Stimulated activated CD4-positive, alpha-beta T cell treated with anti-CD3 and anti-CD28 coated beads, Interleukin-2, amount 100 ng/mL, for 24 hours (primary cell): ENCODE results near the gene BLID.
A peak's percentile ranks its signal among the peaks of the same experiment; 100 is the strongest.

Experiments
- DNase-seq, 2 donors: peaks; one replicate each; pipeline ENCODE4 v3.0.0-alpha.2; 2020

BLID gene

DNA sequence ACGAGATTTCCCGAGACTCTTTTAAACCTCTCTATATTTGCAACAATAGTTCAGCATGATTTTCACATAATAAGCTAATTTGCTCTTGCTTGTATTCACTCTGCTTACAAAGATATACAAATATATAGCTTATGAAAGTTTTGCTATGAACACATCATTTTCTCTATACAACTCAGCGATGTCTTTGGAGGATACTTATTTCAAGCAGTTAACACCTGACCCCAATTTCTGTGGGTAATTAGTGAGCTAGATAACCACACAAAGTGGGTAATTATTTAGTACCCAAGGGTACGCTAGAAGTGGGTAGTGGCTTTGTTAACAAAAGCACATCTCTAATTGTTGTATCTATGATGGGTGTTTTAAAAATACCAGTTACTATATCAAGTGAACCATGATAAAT is 12.3 kb downstream of the BLID start:
- DNase-seq, result no peak

DNA sequence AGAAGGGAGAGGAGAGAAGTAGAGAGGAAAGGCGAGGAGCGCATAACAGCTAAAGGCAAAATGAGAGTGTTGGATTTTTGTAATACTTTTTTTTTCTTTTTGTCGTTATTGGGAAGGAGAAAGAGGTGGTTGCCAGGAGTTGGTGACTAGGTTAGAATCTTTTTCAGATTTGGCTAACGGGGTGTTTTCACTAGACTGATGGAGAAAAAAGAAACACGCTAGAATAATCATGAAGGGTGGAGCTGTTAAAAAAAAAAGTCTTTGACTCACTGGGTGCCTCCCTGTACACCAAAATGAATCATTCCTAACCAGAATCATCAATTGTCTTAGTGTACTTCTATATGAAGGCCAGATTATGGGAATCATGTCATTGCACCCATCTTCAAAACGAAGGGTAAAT is 12.7 kb downstream of the BLID start:
- no peak for DNase-seq

DNA sequence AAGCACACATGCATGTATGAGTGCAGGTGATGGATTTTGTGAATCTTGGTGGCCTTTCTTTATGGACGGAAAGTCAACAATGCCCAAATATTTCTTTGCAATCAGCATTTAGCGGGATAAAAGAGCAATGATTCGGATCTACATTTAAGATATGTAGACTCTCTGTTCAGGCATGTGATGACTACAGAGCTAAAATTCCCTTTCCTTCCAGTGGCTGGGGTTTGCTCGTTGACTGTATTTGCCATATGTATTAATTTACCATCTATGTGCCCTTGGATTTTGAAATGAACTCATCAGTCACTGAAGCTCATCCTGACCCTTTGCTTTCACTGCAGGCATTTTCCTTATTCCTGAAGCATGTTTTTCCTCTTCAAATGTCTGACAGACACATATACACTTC is 13.6 kb downstream of the BLID start:
- no peak for DNase-seq

DNA sequence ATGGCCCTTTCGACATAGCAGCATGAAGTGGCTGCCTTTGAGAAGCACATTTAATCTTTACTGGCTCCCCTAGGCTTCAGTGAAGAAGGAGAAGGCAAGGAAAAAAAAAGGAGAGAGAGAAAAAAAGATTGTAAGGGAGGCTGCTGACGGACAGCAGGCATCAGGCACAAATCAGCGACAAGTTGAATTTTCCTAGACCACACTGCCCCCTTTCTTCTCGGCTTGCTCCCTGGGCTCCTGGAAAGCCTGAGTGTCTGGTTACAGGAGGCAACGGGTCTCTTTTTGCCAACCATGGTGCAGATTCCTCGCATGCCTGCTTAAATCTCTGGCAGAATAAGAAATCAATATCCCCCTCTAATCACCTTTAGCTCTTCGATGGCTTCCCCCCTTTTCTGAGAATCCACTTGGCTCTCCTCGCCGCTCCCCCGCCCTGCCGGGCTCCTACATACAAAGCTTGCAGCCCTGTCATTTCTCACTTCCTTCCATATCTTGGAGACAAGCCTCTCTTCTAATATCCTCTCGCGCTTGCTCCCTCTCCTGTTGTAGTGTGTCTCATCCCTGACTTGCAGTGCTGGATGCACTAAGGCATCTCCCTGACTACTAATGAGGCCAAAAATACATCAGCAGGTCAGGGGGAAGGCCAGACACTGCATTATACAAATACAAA is 14.3 kb downstream of the BLID start:
- DNase-seq, result no peak

DNA sequence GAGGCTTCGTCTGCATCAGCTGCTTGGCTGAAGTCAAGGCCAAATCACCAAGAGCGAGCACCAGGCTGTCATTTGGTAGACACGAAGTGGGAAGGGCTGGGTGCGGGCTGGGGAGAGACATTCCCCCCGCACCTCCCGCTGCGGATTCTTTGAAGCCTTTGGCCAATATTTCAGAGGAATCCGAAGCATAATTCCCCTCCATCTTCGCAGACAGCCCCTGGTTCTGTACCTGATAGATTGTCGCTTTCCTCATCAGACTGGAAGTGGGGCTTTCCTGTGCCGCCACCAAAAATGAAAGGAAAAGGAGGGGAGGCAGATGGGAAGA is 15.3 kb downstream of the BLID start:
- no peak for DNase-seq

DNA sequence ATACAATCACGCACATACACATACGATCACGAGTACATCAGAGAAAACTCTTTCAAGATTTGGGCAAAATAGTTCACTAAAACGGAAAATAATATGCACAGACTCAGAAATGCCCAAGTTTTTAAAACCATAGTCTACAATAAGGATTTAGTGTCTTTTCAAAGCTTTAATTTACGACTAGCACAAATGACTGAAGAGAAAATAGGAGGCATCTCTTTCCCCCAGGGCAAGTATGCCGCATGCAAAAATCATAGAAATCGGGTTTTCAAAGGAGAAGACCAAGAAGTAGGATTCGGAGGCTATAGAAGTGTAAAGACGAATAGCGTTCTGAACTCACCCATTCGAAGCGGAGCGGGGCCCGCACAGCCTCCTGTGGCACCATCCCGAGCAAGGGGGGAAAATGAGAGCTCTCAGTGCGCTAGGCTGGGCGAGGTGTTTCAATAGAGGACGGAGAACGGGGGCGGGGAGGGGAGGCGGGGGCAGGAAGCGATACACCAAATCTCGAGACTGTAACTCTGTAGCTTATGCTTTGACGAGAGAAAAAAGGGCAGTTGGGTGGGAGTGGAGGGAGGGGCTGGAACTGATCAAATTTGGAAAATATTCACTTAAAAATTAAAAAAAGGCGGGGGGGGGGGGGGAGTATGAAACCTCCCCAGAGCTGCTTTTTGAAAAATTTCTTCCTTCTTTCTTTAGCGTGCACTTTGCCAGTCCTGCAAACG is 15.8 kb downstream of the BLID start:
- DNase-seq, result peak in 1 of 2 donors; percentile 2

DNA sequence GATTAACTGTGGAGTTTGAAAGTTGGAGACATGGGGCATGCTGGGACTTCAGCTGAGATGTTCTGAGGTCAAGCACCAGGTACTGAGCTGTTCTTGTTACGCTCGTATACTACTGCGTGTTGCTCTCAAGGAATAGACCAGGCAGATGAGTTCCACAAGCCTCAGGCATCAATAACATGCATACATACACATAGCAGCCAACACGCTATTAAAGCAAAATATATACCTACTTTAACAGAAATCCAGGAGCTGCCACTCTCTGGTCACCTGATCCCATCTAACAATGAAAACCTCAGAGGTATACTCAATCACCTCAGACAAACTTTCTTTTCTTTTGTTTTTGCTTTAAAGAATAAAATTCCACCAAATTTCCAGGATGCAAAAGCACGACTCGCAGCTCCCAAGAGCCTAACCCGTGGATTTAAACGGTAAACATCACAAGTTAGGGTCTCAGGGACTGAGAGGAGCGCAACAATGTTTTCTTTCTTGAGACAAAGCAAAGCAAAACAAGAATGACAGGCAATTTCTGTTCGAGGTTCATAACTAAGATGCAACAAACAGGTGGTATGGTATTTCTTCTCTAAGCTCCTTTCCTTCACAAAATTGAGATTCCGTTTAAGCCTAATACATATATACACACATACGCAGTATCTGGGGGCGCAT is 16.5 kb downstream of the BLID start:
- DNase-seq, result no peak

DNA sequence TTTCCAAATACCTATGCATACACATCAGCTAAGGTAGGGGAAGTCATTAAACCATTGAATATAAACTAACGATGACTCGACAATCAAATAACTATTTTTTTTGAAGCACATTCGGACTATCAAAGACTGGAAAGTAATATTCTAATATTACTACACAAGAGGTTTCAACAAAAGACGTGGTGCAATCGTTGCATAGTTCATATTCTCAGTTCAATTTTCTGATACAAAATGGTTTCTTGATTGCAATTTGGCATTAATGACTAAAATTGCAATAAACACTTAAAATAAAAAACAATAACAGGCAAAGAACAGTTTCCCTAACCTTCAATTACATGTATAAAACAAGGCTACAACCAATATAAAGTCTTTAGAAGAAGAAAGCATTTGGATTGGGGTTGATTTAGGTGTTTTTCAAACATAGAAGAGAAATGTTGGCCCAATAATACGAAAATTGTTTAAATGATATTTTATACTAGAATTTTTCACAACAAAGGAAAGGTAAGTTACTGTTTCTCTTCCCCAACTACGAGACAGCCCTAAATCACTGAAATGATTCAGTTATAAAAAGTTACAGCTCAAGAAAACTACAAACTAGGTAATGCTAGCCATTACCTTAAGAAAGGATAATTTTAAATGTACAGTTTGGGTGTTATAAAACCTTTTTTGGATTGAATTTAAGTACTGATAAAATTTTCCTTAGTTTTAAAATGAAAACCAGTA is 17.6 kb downstream of the BLID start:
- no peak for DNase-seq

DNA sequence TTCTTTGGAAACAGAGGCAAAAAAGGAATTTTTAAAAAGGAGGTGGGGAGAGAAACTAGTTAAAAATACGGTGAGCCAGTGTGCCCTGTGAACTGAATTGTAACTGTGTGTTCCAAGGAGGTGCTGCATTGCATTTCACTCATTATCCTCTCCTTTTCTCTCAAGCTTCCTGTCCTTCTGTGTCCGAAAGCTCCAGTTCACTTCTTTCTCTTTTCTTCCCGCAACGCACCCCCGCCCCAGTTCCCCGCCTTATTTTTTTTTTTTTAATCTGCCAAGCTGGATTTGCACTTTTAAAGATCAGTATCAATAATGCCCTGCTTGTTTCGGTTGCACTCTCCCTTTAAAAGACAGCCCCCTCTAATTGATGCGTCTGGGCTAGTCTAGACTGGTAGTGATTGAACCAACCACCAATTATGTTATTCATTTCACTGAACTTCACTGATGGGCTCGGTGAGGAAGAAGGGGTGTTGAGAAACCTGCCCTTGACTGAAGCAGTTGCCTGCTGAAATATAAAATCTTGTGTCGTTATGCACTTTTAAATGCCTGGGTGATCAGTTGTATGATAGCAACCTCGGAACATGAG is 18.5 kb downstream of the BLID start:
- no peak for DNase-seq

DNA sequence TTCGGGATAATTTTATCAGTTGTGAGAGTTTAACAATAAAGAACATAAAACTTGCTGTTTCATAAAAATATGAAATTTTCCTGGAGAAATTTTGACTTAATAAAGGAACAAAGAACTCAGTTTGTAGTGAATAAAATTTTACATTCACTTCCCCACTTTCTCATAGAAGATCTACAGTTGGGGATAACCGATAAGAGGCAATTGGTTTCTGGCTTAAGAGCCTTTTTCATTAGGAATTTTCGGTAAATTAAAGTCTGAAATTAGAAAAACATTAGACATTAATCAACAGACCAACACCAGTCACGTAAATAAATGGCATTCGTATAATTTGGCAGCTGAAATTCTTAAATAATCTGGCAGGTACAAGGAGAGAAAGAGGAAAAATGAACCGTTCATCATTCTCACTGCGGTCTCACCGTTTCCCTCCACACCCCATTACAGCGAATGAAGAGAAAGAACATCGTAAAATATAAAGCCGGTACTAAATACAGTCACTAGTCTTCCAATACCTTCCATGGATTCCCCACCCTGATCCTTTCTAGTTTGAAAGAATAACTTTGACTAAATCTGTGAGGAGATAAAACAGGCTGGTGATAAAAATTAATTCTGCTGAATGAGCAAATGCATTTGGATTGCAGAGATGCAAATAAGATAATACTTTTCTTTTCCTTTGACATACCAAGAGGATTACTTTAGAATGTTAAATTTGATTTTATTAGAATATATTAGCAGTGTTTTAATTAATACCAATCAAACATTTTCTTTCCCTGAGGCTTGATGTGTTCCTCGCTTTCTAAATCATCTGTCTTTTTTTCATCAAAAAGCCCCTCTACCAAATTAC is 19.5 kb downstream of the BLID start:
- DNase-seq, result no peak

DNA sequence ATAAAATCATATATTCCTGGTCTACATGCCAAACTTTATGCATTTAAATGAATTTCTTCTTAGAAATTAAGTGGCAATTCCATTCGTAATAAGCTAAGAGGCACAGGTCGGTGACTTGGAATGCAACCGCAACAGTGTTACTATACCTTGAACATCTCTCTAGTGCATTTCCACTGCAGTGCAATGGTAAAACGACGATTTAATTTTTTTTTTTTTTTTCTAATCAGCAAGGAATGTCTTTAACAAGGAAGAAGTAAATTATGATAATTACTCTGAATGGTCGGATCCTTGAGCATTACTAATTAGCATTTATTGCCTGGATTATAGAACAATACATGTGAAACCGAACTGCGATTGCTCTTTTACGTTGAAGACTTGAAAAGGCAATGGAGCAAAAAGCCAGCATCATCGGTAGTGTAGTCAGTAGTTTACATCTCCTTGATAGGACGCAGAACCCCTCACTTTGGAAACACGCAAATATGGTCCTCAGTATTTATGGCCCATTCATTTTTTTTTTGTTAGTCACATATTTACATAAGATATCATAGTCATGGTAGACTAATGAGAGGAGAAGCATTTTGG is 20.2 kb downstream of the BLID start:
- no peak for DNase-seq

DNA sequence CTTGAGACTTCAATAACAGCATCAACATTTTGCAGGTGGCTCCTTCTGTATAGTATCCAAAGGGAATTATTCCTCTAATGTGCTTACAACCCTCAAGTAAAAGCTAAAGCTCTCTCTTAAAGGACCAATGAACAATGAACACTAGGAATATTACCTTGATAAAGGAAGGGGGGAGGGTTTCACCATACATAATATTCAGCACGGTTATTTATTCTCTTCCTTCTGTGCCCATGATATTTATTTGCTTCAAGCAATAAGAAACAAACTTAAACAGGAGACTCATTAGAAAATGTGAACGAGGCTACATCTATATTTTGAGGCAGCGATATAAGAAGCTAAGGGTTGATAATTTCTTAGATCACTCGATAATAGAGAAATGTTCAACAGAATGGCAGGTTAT is 21.2 kb downstream of the BLID start:
- DNase-seq, result no peak

DNA sequence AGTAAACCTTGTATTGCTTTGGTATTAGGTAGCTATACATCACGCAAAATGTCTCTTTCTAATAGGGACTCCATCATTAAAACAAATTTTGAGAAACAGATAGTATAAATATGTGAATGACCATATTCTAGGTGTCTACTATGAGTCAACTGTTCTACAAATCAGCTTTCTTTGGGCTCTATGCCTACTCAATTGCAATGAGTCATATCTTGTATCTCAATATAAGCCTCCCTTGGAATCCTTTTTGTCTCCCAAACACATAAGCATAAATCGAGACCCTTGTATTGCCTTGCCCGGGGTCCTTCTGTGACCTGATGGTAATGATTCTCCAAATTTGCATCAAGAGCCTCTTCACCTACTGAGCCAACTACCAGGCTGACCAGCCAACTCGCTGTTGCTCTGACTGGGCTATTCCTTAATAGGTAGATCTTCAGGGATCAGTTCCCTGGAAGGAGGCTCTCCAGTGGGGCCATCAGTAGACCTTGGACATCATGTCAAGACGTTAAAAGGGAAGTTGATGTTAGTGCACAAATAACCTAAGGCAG is 22.2 kb downstream of the BLID start:
- no peak for DNase-seq

DNA sequence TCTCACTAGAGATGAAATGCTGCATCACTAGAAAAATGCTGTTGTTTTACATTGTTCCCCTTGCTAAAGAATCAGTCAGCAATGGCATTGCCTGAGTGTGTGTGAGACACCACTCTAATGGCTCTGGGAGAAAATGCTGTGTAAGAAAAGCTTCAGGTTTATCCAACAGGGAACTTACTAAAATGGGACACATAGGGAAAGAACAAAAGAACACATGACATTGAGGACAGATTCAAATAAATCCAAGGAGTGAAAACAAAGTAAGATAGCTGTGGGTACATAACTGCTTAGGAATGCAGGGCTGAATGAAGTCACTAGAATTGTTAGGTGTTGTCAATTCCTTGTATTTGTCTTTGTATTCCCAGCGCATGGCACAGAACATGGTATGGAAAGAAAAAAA is 24.2 kb downstream of the BLID start:
- DNase-seq, result no peak

DNA sequence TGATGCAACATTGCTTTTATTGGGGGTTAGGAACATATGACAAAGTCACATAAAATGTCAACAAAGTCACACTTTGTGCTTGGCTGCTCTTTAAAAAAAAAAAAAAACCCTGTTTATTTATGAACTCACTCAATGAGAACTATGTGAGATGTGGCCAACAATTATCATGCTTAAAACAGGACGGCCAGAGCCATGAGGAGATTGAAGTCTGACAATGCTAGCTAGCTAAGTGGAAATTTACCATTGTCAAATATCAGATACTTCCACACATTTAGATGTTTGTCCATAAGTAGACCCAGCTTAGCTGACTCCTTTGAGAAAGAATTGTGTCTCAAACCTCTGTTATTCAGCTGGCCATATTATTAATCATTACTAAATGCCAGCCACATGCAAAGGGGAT is 26.9 kb downstream of the BLID start:
- no peak for DNase-seq

DNA sequence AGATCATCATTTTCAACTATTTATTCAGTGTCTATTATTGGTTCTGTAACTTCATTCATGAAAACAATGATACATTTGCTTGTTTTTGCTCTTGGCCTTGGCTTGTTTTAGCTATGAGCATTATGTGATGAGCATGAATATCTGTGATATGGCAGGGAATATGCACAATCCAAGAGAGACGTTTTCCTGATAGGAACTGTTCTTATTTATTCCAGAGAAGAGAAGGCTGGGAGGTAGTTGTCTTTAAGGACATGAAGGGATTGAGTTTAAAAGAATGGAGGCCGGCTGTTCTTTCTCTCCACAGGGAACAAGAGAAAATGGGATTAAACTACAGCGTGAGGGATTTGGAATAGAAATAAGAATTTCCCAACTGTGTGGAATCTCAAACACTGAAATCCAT is 30.3 kb downstream of the BLID start:
- DNase-seq, result no peak

DNA sequence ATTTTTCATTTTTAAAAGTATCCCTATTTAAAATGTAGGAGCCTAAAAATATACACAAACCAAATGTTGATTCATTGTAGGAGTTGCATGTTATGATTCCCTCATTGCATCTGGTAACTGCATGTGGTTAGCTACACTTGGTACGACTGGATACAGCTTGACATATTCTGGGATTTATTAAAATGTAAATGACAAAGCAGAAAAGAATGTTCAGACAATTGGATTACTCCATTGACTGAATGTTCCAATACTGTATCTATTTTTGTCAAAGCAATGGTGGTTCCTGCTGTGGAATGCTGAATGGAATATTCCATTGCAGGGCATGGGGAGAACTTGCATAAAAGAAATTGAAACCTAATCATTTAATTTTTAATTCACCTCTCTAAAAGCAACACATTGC is 30.8 kb downstream of the BLID start:
- DNase-seq, result no peak

DNA sequence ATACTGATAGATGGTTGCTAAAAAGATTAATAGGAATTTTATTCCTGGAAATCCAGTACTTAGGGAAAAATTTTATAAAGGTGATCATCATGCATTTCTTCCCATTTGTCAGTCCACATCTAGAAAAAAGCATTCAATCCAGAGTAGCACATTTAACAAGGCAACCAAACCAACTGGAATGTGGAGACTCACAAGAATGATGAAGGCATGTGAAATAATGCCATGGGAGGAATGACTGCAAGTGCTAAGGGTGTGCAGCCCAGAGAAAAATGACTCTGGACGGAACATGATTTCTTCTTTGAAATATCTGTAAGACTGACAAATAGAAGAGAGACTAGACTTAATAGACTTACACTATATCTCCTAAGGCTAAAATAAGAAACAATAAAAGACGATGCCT is 33.8 kb downstream of the BLID start:
- DNase-seq, result no peak

DNA sequence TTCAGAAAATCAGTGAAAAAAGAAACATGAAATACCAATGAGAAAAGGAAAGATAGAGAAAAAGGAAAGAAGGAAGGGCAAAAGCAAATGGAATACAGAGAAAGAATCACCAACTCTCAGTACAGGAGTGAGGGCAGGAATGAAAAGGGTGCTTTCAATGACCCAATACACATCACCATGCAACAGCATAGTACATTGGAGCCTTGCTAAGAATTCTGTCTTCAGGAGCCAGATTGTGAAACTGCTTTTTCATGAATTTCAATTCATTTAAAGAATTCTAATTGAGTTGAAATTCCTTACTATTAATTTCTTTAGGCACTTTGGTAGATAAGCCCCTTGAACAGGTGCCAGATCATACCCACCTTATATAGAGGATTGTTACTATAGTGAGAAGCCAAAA is 34.9 kb downstream of the BLID start:
- DNase-seq, result no peak

DNA sequence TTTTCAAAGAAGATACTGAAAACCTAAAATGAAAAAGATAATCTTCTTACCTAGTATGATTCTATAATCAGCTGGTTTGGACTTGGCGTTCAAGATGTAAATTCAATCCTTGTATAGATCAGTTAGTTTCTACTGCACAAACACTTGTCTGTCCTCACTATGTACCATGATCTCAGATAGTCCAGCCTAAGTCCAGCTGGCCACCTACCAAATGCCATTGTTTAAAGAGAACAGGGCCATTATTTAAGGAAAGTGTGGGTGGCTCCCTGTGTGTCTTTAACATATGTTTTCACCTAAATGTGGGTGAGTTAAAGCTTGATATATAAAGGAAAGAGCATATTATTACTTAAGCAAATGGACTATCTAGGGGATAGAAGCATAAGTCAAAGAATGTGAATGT is 38.6 kb downstream of the BLID start:
- DNase-seq, result no peak

DNA sequence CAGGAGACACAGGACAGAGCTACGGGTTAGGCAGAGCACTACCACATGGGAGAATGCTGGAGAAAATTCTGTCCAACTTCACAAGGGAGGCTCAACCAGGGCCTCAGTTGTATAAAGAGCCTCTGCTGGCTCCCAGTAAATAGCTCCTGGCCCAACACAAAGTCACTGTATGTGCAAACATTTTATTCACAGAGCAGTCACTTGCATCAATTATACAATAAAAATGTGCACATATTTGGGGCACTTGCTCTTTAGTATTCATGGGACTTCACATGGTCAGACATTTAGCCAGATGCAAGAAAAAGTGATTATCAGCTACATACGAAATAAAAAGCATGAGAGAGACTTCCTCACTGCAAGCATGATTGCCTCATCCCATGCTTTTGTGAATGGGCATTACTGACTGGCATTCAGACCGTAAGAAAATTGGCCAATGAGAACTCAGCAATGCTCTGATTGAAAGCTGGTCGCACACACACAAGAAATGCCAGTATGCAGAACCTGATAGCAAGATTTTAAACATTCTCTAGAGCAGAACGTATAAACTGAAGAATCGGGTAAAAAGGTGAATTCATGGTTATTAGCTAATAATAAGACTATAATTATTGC is 39.4 kb downstream of the BLID start:
- no peak for DNase-seq
